Smooth muscle cell (in vitro differentiated cells): ENCODE results near the gene CCDC159. TPM values are rescaled to one million over a fixed set of nuclear protein-coding genes. Genes with fewer than 3 reads are reported as not detected.

Source experiments
- DNase-seq: peaks from one replicate; lab custom pipeline; 2025; ENCODE audit not compliant: unreplicated experiment; lab: John Stamatoyannopoulos, UW
- H2AFZ ChIP-seq: fragments of 200-600 bp; sonication (generic); 2 replicates; pipeline ENCODE4 v1.6.0; 2016; ENCODE audit warnings: antibody characterized with exemption, low read depth, mild to moderate bottlenecking
- H3F3A ChIP-seq: fragments of 200-600 bp; sonication (generic); 2 replicates; pipeline ENCODE4 v1.6.0; 2017; ENCODE audit warnings: antibody characterized with exemption, low read depth
- H3K27ac ChIP-seq: fragments of 200-600 bp; sonication (generic); 2 replicates; pipeline ENCODE4 v1.5.1; 2016; ENCODE audit warnings: low read depth, mild to moderate bottlenecking
- H3K27me3 ChIP-seq: fragments of 200-600 bp; sonication (generic); 2 replicates; pipeline ENCODE4 v1.6.1; 2016; ENCODE audit warnings: low read depth, mild to moderate bottlenecking
- H3K36me3 ChIP-seq: fragments of 200-600 bp; sonication (generic); 2 replicates; pipeline ENCODE4 v1.5.1; 2016; ENCODE audit warnings: low read depth
- H3K4me1 ChIP-seq: fragments of 200-600 bp; sonication (generic); 2 replicates; pipeline ENCODE4 v1.5.1; 2016; ENCODE audit warnings: low read depth
- H3K4me2 ChIP-seq: fragments of 200-600 bp; sonication (generic); 2 replicates; pipeline ENCODE4 v1.6.0; 2016; ENCODE audit warnings: mild to moderate bottlenecking
- H3K4me3 ChIP-seq: fragments of 200-600 bp; sonication (generic); 2 replicates; pipeline ENCODE4 v1.5.1; 2016; ENCODE audit warnings: mild to moderate bottlenecking
- H3K79me2 ChIP-seq: fragments of 200-600 bp; sonication (generic); 2 replicates; pipeline ENCODE4 v1.6.0; 2016; ENCODE audit warnings: low read depth, mild to moderate bottlenecking
- H3K9ac ChIP-seq: fragments of 200-600 bp; sonication (generic); 2 replicates; pipeline ENCODE4 v1.6.0; 2016; ENCODE audit warnings: low read depth
- H3K9me3 ChIP-seq: fragments of 200-600 bp; sonication (generic); replicated peaks from 2 replicates; pipeline ENCODE4 v1.5.1; 2016; ENCODE audit warnings: low read depth
- H4K20me1 ChIP-seq: fragments of 200-600 bp; sonication (generic); 2 replicates; pipeline ENCODE4 v1.6.0; 2016; ENCODE audit warnings: low read depth
- WGBS: methylation state at CpG from one replicate; pipeline ENCODE4 v1.1.7; 2016; ENCODE audit warnings: low lambda C conversion rate; 5-methylcytosine and 5-hydroxymethylcytosine counted together
- polyA plus RNA-seq: library from polyadenylated mRNA; unstranded; fragments of >200 nt; fragmentation: Nextera tagmentation; extraction: Ambion mirVana; gene quantifications from 2 replicates; pipeline ENCODE4 v1.2.1, GENCODE V29; 2016
- total RNA-seq: library from RNA; depleted of rRNA; stranded (reverse); fragments of >200 nt; gene quantifications from 2 replicates; pipeline ENCODE4 v1.2.3, GENCODE V29; 2014
- TF ChIP-seq, protein P1 (sequence below): fragments of 200-600 bp; sonication (generic); IDR thresholded peaks from 2 replicates; pipeline ENCODE4 v1.5.1; 2017; ENCODE audit warnings: borderline replicate concordance, mild to moderate bottlenecking, antibody characterized with exemption; ENCODE audit not compliant: insufficient read depth, poor library complexity, severe bottlenecking

CCDC159 gene
- total and polyA plus RNA-seq, 2 experiments from 2014 or later: 9.8 to 29.4 TPM

DNA sequence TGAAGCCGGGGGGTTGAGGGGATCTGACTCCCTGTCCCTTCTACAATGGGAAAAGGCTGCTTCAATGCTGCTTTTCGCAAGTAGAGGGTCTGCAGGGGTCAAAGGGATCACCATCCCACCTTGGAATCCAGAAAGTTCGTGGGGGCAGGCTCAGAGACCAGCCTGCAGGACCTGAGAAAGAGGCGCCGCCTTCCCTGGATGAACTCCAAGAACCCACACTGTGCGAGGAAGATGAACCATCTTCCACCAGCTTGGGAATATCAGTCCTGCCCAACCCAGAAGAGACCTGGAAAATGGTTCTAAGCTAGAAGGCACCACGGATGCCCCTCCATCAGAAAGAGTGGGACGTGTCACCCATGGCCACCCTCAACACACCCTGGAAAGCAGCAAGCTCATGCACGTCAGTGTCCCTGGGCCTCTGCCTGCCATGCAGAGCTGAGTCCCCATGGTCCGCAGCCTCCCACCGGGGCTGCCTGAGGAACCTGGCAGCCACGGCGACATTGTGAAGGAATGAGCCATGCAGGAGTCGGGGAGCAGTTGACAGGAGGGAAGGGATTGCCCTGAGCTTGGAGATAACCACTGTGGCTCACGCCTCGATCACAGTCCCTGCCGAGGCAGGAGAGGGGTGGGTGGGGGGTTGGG, 21.4 kb upstream of the CCDC159 start:
- Histone ChIP-seq H4K20me1 (no peaks in the 10 kb centered on the region), H3K79me2 (no peaks in the 10 kb centered on the region), H3K36me3 (no peaks in the 10 kb centered on the region), H3K27me3 (no peaks in the 10 kb centered on the region), H3K9me3 (no peaks in the 10 kb centered on the region), H3F3A (peaks cover 7% of the 10 kb centered on the region), H3K27ac (peak overlapping the region; percentile 62), H3K4me1 (no peaks in the 10 kb centered on the region), H3K9ac (no peak overlapping the region), H3K4me2 (no peak overlapping the region), H2AFZ (no peak overlapping the region), H3K4me3 (no peak overlapping the region)
- TF ChIP-seq, protein P1, sequence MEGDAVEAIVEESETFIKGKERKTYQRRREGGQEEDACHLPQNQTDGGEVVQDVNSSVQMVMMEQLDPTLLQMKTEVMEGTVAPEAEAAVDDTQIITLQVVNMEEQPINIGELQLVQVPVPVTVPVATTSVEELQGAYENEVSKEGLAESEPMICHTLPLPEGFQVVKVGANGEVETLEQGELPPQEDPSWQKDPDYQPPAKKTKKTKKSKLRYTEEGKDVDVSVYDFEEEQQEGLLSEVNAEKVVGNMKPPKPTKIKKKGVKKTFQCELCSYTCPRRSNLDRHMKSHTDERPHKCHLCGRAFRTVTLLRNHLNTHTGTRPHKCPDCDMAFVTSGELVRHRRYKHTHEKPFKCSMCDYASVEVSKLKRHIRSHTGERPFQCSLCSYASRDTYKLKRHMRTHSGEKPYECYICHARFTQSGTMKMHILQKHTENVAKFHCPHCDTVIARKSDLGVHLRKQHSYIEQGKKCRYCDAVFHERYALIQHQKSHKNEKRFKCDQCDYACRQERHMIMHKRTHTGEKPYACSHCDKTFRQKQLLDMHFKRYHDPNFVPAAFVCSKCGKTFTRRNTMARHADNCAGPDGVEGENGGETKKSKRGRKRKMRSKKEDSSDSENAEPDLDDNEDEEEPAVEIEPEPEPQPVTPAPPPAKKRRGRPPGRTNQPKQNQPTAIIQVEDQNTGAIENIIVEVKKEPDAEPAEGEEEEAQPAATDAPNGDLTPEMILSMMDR: no peak
- 92% methylated on average over 16 of the region's 17 CpGs for WGBS
- DNase-seq: no peak

DNA sequence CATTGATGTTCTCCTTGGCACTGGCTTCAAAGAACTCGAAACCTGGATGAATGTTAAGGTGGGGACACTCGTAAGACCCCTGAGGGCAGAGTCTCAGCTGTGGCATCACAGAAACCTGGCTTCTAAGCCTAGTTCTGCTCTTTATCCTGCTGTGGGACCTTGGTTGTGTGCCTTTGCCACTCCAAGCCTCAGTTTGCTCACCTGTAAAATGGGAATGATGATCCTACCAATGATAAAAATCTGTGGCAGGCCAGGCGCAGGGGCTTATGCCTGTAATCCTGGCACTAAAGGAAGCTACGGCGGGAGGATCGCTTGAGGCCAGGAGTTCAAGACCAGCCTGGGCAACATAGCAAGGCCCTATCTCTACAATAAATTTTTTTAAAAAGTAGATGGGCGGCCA, 20.8 kb upstream of the CCDC159 start:
- TF ChIP-seq, protein P1: no peak
- Histone ChIP-seq H4K20me1 (no peaks in the 10 kb centered on the region), H3K36me3 (no peaks in the 10 kb centered on the region), H3K9ac (no peak overlapping the region), H3K4me3 (no peak overlapping the region), H3K9me3 (no peaks in the 10 kb centered on the region), H3K79me2 (no peaks in the 10 kb centered on the region), H3F3A (peaks cover 7% of the 10 kb centered on the region), H3K27me3 (no peaks in the 10 kb centered on the region), H3K4me1 (no peaks in the 10 kb centered on the region), H3K27ac (no peak overlapping the region), H2AFZ (no peak overlapping the region), H3K4me2 (no peak overlapping the region)
- WGBS: 95% methylated on average over 7 of the region's 7 CpGs
- DNase-seq: no peak

DNA sequence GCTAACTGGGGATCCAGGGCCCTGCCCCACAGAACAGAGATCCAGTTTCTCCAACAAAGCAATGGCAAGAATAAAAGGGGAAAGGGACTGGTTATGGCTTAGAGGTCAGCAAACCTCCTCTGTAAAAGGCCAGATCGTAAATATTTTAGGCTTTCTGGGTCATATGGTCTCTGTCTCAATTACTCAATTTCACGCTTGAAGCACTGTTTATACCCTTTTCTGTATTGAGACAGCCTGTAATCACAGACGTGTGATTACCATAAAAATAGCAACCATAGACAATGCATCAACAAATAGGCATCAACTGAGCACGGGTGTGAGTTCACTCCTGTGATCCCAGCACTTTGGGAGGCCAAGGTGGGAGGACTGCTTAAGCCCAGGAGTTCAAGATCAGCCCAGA, 16.2 kb upstream of the CCDC159 start:
- no peaks in the 10 kb centered on the region for H3K79me2 ChIP-seq
- 70% methylated on average over 4 of the region's 4 CpGs for WGBS
- no peaks in the 10 kb centered on the region for H4K20me1 ChIP-seq

More for the DNA sequence above, 16.2 kb upstream of the CCDC159 start:
- Histone ChIP-seq H2AFZ (no peak overlapping the region), H3K4me3 (no peak overlapping the region), H3K4me2 (no peak overlapping the region), H3K27ac (no peak overlapping the region), H3K36me3 (peaks cover 4% of the 10 kb centered on the region), H3K4me1 (no peaks in the 10 kb centered on the region), H3K27me3 (no peaks in the 10 kb centered on the region), H3F3A (no peaks in the 10 kb centered on the region), H3K9ac (no peak overlapping the region), H3K9me3 (no peaks in the 10 kb centered on the region)
- no peak for DNase-seq
- TF ChIP-seq, protein P1: no peak
